DND-41 (cell line): ENCODE data around the gene OLA1.

Experiments used
- EZH2 ChIP-seq: IDR thresholded peaks from 3 replicates; pipeline ENCODE4 v1.6.1; 2012; ENCODE audit warnings: borderline replicate concordance, low read depth, mild to moderate bottlenecking, moderate library complexity, low read length, inconsistent platforms; ENCODE audit not compliant: severe bottlenecking
- TF ChIP-seq, protein P1 (sequence below): IDR thresholded peaks from 2 replicates; pipeline ENCODE4 v1.5.1; 2012; ENCODE audit warnings: borderline replicate concordance, low read length, moderate library complexity, mild to moderate bottlenecking; ENCODE audit not compliant: poor library complexity, severe bottlenecking; ENCODE audit errors: extremely low read depth

DNA sequence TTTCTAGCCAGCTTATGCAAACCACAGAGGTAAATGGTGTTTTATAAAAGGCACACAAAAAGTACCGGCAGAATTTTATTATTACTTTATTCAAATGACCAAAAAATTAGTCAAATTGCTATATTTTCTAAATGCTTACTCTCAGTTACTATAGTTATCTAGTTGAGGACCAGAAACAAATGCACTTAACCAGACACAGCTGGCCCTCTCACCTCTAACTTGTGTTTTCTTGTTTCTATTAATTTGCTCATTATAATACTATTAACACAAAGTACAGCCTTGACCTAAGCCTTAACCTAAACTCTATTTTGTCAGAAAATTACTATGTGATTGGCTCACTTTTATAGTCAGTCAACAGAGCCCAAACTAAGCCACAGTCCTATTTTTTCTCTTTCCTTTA is 26.2 kb downstream of the OLA1 start:
- TF ChIP-seq, protein P1, sequence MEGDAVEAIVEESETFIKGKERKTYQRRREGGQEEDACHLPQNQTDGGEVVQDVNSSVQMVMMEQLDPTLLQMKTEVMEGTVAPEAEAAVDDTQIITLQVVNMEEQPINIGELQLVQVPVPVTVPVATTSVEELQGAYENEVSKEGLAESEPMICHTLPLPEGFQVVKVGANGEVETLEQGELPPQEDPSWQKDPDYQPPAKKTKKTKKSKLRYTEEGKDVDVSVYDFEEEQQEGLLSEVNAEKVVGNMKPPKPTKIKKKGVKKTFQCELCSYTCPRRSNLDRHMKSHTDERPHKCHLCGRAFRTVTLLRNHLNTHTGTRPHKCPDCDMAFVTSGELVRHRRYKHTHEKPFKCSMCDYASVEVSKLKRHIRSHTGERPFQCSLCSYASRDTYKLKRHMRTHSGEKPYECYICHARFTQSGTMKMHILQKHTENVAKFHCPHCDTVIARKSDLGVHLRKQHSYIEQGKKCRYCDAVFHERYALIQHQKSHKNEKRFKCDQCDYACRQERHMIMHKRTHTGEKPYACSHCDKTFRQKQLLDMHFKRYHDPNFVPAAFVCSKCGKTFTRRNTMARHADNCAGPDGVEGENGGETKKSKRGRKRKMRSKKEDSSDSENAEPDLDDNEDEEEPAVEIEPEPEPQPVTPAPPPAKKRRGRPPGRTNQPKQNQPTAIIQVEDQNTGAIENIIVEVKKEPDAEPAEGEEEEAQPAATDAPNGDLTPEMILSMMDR = no peak
- TF ChIP-seq EZH2 = no peak
